Tibial nerve (tissue), 4 donors: ENCODE data around the gene AKAP17A. TPM values are rescaled to one million over a fixed set of nuclear protein-coding genes. Genes with fewer than 3 reads are reported as not detected.

ENCODE experiments used
- DNase-seq, 2 donors: peaks; one replicate each; pipeline ENCODE4 v3.0.0-alpha.2; 2019; ENCODE audit warnings: low spot score in 2 of 2
- H3K27ac ChIP-seq, 4 donors: fragments of 200-600 bp; sonication (generic) in 3 of 4; one replicate each; pipeline ENCODE4 v1.5.1; 2017 to 2019; ENCODE audit warnings: mild to moderate bottlenecking in 1 of 4
- H3K27me3 ChIP-seq, 2 donors: fragments of 200-600 bp; sonication (generic) in 1 of 2; one replicate each; pipeline versions ENCODE4 v1.5.1 to v1.6.0; 2017 to 2019
- H3K36me3 ChIP-seq, 3 donors: fragments of 200-600 bp; sonication (generic); one replicate each; pipeline ENCODE4 v1.5.1; 2018 to 2019
- H3K4me1 ChIP-seq, 4 donors: fragments of 200-600 bp; sonication (generic) in 3 of 4; one replicate each; pipeline ENCODE4 v1.5.1; 2017 to 2019
- H3K4me3 ChIP-seq, 4 donors: fragments of 200-600 bp; sonication (generic) in 3 of 4; one replicate each; pipeline ENCODE4 v1.5.1; 2017 to 2019; ENCODE audit warnings: mild to moderate bottlenecking in 1 of 4, moderate library complexity in 1 of 4
- H3K9me3 ChIP-seq, 4 donors: fragments of 200-600 bp; sonication (generic) in 3 of 4; one replicate each; pipeline ENCODE4 v1.5.1; 2017 to 2019
- CTCF ChIP-seq, 5 experiments: fragments of 200-600 bp in 3 of 5; fragments of 450-650 bp in 2 of 5; sonication (generic) in 3 of 5; IDR thresholded peaks; one replicate each; pipeline ENCODE4 v1.5.1; 2016 to 2019; ENCODE audit warnings: antibody characterized with exemption in 5 of 5, mild to moderate bottlenecking in 3 of 5, moderate library complexity in 2 of 5
- EP300 ChIP-seq, 2 donors: sonication (generic); formaldehyde crosslinking; IDR thresholded peaks; one replicate each; pipeline ENCODE4 v1.6.1; 2017; ENCODE audit warnings: antibody characterized with exemption in 2 of 2, mild to moderate bottlenecking in 1 of 2
- POLR2A ChIP-seq, 2 donors: fragments of 450-650 bp; IDR thresholded peaks; one replicate each; pipeline ENCODE4 v1.6.1; 2017; ENCODE audit warnings: antibody characterized with exemption in 2 of 2, mild to moderate bottlenecking in 2 of 2, moderate library complexity in 2 of 2
- WGBS, 2 donors: methylation state at CpG; one replicate each; pipeline ENCODE4 v1.1.5; 2018; 5-methylcytosine and 5-hydroxymethylcytosine counted together
- total RNA-seq, 4 donors: library from RNA; depleted of rRNA; stranded (reverse); fragments of >200 nt; gene quantifications; one replicate each; pipeline ENCODE4 v1.1.0, GENCODE V29; 2016

The AKAP17A gene
- total RNA-seq, 4 donors from 2014 or later = 58.3 to 139 (median 72.6) TPM

- Histone ChIP-seq H3K4me1 (no peaks in the 10 kb centered on the region), H3K27ac (no peak overlapping the region), H3K4me3 (no peak overlapping the region), H3K9me3 (peaks cover 0 to 13% (median 0%) of the 10 kb centered on the region in 4 donors), H3K36me3 (peaks cover 14 to 77% (median 56%) of the 10 kb centered on the region in 3 donors), H3K27me3 (no peaks in the 10 kb centered on the region)
- no peak for TF ChIP-seq CTCF (IDR thresholded peaks at IDR 0.05)
- TF ChIP-seq POLR2A (IDR thresholded peaks at IDR 0.05) = no peak
- TF ChIP-seq EP300 (IDR thresholded peaks at IDR 0.05) = no peak
- no peak for DNase-seq
- WGBS, 2 donors = 91 to 97% methylated on average over 12 of the region's 12 CpGs
Observed at GRCh38 chrX:1602299-1602698, 10.9 kb downstream of the AKAP17A start.

- H3K4me3 ChIP-seq = no peak overlapping the region
- 93 to 94% methylated on average over 11 of the region's 11 CpGs for WGBS, 2 donors
Observed at GRCh38 chrX:1606496-1606895, 15.1 kb downstream of the AKAP17A start.

GRCh38 chrX:1609311-1609710, 17.9 kb downstream of the AKAP17A start:
- Histone ChIP-seq H3K36me3 (peaks cover 0 to 7% (median 0%) of the 10 kb centered on the region in 3 donors), H3K27me3 (no peaks in the 10 kb centered on the region), H3K9me3 (no peaks in the 10 kb centered on the region), H3K4me1 (no peaks in the 10 kb centered on the region), H3K4me3 (no peak overlapping the region), H3K27ac (no peak overlapping the region)
- no peak for DNase-seq
- 84 to 92% methylated on average over 10 of the region's 11 CpGs for WGBS, 2 donors
- TF ChIP-seq POLR2A (IDR thresholded peaks at IDR 0.05) (no peak), EP300 (IDR thresholded peaks at IDR 0.05) (no peak), CTCF (IDR thresholded peaks at IDR 0.05) (no peak)

More at GRCh38 chrX:1606496-1606895, 15.1 kb downstream of the AKAP17A start:
- Histone ChIP-seq H3K27me3 (no peaks in the 10 kb centered on the region), H3K9me3 (peaks cover 0 to 10% (median 0%) of the 10 kb centered on the region in 4 donors), H3K36me3 (peaks cover 5 to 35% (median 16%) of the 10 kb centered on the region in 3 donors), H3K27ac (no peak overlapping the region), H3K4me1 (no peaks in the 10 kb centered on the region)
- no peak for DNase-seq
- TF ChIP-seq POLR2A (IDR thresholded peaks at IDR 0.05) (no peak), EP300 (IDR thresholded peaks at IDR 0.05) (no peak), CTCF (IDR thresholded peaks at IDR 0.05) (no peak)

- Histone ChIP-seq H3K4me1 (no peaks in the 10 kb centered on the region), H3K36me3 (peaks cover 0 to 3% (median 0%) of the 10 kb centered on the region in 3 donors), H3K27me3 (no peaks in the 10 kb centered on the region), H3K27ac (no peak overlapping the region), H3K4me3 (no peak overlapping the region), H3K9me3 (no peaks in the 10 kb centered on the region)
- no peak for DNase-seq
- TF ChIP-seq POLR2A (IDR thresholded peaks at IDR 0.05) (no peak), CTCF (IDR thresholded peaks at IDR 0.05) (no peak), EP300 (IDR thresholded peaks at IDR 0.05) (no peak)
- 65 to 68% methylated on average over 10 of the region's 10 CpGs for WGBS, 2 donors
Observed at GRCh38 chrX:1609762-1610161, 18.4 kb downstream of the AKAP17A start.

GRCh38 chrX:1610166-1610565, 18.8 kb downstream of the AKAP17A start:
- TF ChIP-seq POLR2A (IDR thresholded peaks at IDR 0.05) (no peak), EP300 (IDR thresholded peaks at IDR 0.05) (no peak), CTCF (IDR thresholded peaks at IDR 0.05) (no peak)
- no peaks in the 10 kb centered on the region for H3K36me3 ChIP-seq
- DNase-seq = no peak
- no peaks in the 10 kb centered on the region for H3K27me3 ChIP-seq
- no peak overlapping the region for H3K4me3 ChIP-seq
- 68 to 71% methylated on average over 15 of the region's 15 CpGs for WGBS, 2 donors
- no peak overlapping the region for H3K27ac ChIP-seq
- no peaks in the 10 kb centered on the region for H3K4me1 ChIP-seq
- H3K9me3 ChIP-seq = no peaks in the 10 kb centered on the region
